Transverse colon (tissue), 4 donors: ENCODE data around the gene ALDH1A1.

ENCODE experiments used
- EP300 ChIP-seq: sonication (generic); formaldehyde crosslinking; IDR thresholded peaks from one replicate; pipeline ENCODE4 v1.6.1; 2017; ENCODE audit warnings: antibody characterized with exemption, low read depth
- POLR2A ChIP-seq: fragments of 450-650 bp; IDR thresholded peaks from one replicate; pipeline ENCODE4 v1.6.1; 2016; ENCODE audit warnings: antibody characterized with exemption, mild to moderate bottlenecking, moderate library complexity
- POLR2AphosphoS5 ChIP-seq, 3 donors: sonication (generic); formaldehyde crosslinking; IDR thresholded peaks; one replicate each; pipeline ENCODE4 v1.6.1; 2016; ENCODE audit warnings: antibody characterized with exemption in 3 of 3
- TF ChIP-seq, protein P1 (sequence below), 5 experiments: fragments of 200-600 bp in 3 of 5; fragments of 450-650 bp in 2 of 5; sonication (generic) in 3 of 5; IDR thresholded peaks; 1 replicate in 2 of 5; 2 replicates in 3 of 5; pipeline ENCODE4 v1.5.1; 2016 to 2017; ENCODE audit warnings: antibody characterized with exemption in 5 of 5, inconsistent platforms in 3 of 5, mild to moderate bottlenecking in 2 of 5, moderate library complexity in 1 of 5

DNA sequence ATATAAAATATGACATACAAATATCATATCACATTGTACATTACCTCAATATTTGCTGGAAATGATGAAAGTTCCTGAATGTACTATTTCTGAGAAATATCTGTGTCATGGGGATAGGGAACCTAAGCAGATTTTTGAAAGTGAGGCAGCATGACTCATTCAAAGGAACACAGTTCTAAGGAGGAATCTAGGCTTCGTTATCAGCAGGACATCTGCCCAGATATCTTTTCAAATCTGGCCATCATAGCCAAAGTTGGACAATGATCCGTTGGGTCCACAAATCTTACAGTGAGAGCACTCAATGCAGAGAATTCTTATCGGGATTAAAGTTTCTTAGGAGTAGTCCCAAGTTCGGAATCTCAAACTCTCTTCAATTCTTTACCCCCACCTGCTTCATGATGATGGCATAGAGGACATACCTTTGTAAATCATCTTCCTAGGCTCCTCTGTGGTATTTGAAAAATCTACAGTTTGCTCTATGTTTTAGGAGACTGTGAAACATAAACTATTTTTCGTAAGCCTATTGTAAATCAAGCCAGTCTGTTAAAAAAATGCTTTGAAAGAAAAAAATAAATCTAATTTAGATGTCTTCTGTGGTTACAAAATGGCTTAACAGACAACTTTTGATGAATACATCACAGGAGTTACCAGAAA lies 29.4 kb upstream of the ALDH1A1 start:
- TF ChIP-seq EP300 (no peak), POLR2A (no peak), POLR2AphosphoS5 (IDR thresholded peaks at IDR 0.05) (no peak)
- TF ChIP-seq, protein P1, sequence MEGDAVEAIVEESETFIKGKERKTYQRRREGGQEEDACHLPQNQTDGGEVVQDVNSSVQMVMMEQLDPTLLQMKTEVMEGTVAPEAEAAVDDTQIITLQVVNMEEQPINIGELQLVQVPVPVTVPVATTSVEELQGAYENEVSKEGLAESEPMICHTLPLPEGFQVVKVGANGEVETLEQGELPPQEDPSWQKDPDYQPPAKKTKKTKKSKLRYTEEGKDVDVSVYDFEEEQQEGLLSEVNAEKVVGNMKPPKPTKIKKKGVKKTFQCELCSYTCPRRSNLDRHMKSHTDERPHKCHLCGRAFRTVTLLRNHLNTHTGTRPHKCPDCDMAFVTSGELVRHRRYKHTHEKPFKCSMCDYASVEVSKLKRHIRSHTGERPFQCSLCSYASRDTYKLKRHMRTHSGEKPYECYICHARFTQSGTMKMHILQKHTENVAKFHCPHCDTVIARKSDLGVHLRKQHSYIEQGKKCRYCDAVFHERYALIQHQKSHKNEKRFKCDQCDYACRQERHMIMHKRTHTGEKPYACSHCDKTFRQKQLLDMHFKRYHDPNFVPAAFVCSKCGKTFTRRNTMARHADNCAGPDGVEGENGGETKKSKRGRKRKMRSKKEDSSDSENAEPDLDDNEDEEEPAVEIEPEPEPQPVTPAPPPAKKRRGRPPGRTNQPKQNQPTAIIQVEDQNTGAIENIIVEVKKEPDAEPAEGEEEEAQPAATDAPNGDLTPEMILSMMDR (IDR thresholded peaks at IDR 0.05) = no peak
